Measurements from ENCODE around the gene TBC1D12.

The TBC1D12 gene

DNA sequence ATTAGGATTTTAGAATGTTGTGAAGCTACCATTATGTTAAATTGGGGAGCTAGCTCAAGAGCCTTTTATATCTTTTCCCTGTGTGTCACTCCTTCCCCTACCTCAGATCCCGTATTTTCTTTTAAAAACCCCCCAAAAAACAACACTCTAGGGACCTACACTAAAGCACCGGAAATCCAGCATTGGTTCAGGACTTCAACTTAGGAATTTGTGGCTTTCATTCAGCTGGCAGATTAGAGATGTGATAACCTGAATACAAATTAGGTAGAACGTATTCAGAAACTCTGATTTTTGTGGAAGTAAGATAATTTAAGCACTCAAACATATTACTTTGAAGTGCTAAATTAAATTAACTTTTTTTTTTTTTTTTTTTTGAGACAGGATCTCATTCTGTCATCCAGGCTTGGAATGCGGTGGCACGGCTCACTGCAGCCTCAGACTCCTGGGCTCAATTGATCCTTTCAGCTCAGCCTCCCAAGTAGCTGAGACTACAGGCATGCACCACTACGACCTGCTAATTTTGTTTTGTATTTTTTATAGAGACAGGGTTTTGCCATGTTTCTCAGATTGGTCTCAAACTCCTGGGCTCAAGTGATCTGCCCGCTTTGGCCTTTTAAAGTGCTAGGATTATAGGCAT, 6.8 kb downstream of the TBC1D12 start:
- DNase-seq = no peak

DNA sequence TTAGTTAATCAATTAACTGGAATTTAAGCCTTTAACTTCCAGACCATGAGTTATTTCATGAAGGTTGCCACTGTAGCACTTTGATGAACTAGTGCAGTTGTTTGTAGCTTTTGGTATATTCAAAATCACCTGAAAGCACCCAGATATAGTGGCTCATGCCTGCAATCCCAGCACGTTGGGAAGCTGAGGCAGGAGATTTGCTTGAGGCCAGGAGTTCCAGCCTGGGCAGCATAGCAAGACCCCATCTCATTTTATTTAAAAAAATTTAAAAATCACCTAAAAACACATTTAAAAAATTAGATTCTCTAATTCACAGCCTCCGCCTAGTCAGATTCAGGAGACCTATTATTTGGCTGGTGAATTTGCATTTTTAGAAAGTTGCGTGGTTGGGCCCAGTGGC, 9.0 kb downstream of the TBC1D12 start:
- no peak for DNase-seq

DNA sequence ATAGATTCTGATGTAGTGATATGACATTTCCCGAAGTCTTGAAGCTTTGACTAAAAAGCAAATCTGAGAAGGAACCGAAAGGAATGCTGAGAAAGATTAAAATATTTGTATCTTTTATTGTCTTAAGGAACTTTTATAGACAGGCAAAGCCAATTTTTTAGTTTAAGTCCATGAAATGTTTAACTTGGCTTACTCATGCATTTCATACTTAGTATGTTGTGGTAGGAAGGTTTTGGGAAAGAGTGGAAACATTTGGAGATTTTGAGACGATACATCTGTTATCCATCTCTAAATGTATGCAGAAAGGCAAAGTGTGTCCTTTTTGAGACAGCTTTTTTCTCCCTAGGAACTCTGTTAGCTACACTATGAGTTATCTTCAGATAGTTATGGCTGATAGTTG, 10.1 kb downstream of the TBC1D12 start:
- no peak for DNase-seq

DNA sequence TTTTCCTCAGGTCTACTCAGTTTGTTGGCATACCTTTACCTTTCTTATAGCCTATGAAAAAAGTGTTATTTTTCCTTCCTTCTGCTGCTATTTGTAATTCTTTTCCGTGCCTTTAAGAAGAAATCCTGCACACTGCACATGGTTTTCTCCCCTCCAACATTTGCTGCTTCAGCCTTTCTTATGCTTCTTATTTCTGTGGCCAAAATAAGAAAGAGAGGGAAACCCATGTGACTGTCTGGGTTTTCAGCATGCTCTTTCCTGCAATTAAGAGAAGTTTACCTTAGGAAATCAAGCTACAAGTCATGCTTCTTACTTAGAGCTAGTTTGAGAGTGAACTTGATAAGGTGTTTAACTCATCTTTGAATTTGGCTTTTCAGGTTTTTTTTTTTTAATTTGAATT, 11.0 kb downstream of the TBC1D12 start:
- no peak for DNase-seq

DNA sequence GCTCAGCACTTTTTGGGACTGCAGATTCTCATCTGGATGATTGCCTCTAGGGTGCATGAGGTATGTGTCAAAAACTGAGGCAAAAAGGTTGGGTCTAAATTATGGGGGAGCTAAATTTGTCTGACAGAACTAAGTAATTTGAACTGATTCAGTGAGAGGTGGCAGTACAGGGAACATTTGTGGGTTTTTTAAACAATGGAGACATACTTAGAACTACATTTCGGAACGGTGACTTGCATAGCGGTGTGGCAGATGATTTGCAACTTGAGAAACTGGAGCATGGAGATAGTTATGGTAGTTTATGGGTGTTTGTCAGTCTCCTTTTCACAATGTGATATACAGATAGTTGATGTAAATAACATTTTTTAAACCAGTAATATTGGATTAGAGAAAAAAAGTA, 14.6 kb downstream of the TBC1D12 start:
- DNase-seq = no peak

DNA sequence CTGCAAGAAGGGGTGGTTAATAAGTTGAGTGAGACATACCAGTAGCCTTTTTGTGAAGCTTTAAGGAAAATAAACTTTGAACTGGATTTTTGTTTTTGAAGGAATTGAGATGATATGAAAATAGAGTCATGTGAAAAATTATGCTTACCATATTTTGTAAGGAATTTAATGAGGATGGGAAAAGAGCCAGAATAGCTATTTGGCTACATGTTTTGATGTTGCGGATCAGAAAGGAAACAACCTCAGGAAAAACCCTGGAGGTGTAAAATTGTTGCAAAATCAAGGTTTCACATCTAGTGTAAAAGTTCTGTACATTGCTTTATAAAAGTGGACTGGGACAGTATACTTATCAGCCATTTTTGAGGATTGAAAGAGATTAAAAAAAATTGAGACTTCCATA, 15.0 kb downstream of the TBC1D12 start:
- no peak for DNase-seq

DNA sequence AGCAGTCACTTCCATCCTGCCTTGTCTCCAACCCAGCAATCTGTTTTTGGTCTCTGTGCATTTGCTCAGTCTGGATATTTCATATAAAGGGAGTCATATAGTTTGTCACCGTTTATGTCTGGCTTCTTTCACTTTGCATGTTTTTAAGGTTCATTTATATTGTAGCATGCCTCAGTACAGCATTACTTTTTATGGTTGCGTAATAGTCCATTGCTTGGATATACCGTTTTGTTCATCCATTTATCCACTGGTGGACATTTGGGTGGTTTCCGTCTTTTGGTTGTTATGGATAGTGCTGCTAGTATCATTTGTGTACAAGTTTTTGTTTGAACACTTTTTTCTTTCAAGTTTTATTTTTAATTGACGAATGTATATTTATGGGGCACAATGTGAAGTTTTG, 18.2 kb downstream of the TBC1D12 start:
- no peak for DNase-seq

DNA sequence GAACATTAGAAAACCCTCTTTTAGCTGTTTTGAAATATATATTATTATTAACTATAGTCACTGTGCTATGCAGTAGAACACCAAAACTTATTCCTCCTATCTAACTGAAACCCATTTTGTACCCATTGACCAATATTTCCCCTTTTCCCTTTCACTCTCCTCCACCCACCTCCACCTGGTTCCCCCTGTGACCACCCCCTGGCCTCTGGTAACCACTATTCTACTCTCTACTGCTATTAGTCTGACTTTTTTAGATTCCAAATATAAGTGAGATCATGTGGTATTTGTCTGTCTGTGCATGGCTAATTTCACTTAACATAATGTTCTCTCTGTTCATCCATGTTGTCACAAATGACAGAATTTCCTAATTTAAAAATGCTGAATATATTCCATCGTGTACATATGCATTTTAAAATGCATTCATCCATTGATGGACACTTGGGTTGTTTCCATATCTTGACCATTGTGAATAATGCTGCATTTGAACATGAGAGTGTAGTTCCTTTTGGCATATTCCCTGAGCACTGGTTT, 18.7 kb downstream of the TBC1D12 start:
- no peak for DNase-seq

DNA sequence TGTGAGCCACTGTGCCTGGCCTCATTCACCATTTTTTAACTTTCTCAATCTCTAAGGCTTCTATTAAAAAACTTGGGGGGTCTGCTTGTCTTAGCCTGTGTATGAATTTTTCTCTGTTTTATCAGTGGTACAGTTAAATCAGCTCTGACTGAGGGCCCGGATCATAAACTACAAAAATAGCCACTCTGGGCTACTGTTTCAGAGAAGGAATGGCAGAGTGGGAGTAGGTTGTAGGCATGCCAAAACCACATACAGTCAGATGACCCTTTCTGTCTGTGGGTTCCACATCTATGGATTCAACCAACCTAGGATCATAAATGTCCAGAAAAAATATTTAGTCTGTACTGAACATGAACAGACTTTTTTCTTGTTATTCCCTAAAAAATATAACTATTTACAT, 21.3 kb downstream of the TBC1D12 start:
- no peak for DNase-seq

DNA sequence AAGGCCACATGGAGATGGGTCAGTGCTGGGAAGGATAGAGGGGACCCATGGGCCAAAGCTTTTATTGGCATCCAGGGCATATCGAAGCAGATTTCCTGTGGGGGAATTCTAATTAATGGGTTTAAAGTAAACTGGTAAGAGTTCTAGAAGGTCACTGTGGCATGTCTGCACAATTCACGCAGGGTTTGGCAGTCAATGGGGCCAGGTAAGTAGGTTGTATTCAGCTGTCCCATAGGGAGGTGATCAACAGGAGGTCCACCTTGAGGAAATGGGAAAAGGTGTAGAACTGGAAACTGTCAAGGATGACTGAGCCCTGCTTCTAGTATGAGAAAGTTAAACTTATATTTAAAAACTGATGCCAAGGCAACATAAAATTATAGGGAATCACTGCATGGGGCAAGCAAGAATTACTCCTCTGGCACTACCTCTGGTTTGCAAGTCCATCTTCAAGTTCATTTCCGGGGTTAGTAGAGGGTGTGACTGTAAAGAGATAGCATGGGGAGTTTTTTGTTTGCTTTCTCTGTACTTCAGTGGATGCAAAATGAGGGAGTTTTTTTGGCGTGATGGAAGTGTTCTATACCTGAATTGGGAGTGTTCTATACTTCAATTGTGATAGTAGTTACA, 22.5 kb downstream of the TBC1D12 start:
- DNase-seq = no peak

DNA sequence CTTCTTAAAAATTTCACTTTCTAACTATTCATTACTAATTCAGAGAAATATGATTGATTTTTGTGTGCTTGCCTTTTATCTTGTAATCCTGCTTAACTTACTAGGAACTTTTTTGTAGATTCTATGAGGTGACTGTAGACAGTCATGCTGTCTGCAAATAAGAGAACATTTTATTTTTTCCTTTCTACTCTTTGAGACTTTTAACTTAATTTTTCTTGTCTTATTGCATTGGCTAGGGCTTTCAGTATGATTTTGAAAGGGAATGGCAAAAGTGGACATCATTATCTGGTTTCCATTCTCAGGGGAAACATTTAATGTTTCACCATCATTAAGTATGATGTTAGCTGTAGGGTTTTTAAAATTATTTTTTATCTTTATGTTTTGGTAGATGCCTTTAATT, 23.6 kb downstream of the TBC1D12 start:
- no peak for DNase-seq

DNA sequence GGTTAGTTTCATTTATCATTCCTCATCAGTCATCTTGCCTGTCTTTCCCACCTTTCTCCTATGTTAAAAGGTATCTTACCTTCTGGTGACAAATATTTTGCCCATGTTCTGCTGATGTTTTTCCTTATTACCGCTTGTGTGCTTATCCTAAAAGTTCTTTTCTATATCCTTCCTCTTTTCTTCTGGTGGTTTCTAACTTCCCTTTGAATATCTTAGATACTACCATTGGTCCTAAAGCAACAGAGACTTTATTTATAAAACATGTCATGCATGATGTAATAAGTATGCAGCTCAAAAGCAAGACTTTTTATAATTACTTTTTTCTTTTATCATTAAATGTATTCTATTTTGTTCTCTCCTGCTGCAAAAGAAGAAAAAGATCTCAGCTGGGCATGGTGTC, 24.8 kb downstream of the TBC1D12 start:
- no peak for DNase-seq

DNA sequence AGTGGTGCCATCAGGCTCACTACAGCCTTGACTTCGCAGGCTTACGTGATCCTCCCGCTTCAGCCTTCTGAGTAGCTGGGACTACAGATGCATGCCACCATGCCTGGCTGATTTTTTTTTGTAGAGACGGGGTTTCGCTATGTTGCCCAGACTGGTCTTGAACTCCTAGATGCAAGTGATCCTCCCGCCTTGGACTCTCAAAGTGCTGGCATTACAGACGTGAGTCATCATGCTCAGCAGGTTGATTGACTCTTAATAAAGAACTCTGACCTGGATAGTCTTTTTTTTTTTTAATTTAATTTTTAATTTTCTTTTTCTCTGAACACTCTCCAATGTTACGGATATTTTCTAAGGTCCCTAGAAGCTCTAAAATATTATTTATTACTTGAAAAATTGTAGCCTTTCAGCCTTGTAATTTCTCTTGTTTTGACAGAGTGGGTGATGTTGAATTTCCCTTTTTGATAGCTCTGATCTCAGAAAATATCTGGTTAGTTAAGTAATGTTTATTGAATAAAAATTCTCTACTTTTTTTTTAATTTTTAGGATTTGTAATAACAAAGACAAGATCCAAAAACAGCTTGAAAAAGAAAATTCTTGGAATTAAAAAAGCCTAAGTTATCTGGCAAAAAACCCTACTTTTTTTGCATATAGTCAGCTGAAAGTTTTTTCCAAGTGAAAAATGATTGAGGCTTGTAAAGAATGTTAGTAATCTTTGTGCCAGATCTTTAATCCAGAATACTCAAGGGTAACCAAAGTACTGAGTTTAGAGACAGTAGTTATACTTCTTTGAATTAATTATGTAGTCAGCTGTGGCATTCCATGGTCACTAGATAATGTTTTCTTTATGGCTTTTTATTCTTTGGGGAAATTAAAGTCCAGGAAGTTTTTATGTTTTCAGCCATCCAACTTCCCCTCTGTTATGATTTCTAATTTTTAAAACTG, 26.7 kb downstream of the TBC1D12 start:
- no peak for DNase-seq

DNA sequence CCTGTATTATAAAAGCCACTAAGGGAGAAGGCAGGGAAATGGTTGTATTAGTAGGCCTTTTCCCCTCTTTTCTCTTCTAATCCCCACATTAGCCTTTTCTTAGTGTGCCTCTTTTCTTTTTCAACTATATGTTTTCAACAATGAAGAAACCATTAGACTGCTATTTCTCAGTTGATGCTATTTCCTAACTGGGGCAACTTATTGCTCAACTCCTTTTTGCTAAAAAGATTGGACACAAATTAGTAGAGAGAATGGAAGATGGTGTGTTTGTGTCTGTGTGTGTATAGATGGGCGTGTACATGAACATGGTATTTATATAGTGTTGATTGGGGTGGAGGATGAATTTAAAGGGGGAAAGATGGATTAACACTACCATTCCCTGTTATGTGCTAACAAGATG, 28.4 kb downstream of the TBC1D12 start:
- DNase-seq = no peak

DNA sequence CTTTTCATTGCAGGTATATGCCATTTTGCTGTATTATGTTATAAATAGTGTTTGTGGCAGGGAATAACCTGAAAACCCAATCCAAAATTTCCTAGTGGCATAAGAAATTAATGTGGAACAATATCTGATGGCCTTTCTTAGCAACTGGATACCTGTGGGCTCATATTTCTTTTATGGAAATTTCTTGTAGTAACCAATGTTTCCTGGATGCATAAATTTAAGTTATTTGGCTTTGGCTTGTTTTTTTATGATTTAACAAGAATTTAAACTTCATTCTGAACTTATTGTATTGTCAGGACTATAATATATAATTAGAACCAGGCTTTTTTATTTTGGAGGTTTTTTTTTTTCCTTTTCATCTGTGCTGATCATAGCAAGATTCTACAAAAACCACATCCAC, 30.1 kb downstream of the TBC1D12 start:
- DNase-seq = no peak

DNA sequence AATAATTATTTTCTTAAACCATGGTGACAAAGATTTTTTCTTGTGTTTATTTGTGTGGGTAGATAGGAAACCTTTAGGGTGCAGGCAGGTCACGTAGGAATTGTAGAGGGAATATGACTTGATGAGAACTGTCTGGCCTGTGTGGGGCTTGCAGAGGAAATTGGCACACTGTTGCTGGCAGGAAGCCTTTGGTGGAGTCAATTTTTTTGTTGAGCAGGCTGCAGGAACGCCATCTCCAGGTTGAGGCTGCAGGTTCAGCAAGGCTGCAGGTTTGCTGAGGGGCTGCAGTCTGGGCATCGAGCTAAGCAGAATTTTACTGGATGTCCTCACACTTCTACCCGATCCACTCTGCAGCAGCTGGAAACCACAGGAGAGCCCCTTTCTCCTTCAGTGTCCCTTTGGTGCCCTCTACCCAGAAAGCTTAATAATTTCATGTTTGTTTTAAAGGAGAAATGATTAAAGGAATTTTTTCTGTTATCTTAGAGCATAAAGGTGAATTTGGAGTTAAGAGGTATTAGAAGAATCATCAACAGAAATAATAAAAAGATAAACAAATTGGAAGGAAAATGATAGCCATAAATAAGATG, 37.0 kb downstream of the TBC1D12 start:
- DNase-seq = no peak

DNA sequence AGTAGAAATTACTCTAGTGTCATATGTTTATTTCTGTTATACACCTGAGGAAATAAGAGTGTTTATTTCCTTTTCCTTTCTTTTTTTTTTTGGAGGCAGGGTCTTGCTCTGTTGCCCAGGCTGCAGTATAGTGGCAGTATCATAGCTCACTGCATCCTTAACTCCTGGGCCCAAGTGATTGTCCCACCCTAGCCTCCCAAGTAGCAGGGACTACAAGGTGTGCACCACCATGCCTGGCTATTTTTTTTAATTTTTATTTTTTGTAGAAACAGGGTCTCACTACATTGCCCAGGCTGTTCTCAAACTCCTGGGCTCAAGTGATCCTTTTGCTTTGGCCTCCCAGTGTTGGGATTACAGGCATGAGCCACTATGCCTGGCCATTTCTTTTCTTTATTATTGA, 37.8 kb downstream of the TBC1D12 start:
- no peak for DNase-seq

DNA sequence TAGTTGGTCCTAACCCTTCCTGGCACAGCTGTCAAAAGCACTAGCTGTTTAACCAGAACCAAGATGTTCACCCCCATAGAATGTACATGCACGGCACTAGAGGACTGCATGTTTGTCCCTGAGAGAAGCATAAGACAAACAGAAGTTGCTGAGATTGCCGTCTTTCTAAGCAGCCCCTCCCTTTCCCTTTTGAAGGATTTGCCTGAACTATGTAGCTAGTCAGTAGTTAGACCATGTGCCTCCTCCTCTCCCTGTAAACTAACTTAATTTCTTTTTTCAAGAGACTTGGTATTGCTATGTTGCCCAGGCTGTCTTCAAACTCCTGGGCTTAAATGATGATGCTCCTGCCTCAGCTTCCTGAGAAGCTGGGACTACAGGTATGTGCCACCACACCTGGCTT, 40.7 kb downstream of the TBC1D12 start:
- no peak for DNase-seq

DNA sequence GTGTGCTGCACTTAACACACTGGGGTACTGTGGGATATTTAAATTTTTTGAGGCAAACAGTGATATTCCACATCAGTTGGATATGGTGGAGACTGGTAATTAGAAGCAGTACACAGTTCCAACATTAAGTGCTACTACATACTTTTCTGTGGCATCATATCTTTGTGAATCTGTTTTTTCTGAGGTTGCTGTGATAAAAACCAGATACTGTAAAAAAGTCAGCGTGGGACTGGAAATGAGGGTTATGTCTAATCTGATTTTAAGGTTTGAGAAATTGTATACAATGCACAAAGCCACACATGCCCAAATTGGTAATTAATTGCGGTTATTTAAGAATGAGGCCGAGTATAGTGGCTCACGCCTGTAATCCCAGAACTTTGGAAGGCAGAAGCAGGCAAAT, 41.2 kb downstream of the TBC1D12 start:
- DNase-seq = no peak

DNA sequence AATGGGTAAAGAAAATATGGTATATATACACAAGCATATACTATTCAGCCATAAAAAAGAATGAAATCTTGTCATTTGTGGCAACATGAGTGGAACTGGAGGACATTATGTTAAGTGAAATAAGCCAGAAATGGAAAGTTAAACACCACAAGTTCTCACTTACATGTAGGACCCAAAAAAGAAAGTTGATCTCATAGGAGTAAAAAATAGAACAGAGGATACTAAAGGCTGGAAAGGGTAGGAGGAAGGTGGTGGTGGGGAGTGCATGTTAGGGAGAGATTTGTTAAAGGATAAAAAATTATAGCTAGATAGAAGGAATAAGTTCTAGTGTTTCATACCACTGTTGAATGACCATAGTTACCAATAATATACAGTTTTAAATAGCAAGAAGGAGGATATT, 48.4 kb downstream of the TBC1D12 start:
- no peak for DNase-seq

DNA sequence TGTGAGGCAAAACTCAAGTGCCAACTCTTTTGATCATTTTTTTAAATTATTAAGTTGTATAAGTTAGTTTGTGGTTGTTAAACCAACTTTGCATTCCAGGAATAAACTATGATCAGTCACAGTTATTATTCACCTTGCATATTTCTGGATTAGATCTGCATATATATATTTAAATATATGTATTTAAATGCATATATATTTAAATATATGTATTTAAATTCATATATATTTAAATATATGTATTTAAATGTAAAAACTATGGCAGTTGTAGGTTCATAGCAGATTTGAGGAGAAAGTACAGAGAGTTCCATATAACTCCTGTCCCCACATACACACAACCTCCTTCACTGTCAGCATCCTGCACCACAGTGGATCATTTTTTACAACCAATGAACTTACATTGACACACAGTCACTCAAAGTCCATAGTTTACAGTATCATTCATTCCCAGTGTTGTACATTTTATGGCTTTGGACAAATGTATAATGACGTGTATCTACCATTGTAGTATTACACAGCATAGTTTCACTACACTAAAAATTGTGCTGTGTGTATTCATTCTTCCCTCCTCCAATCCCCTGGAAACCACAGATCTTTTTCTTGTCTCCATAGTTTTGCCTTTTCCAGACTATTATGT, 49.7 kb downstream of the TBC1D12 start:
- DNase-seq = no peak

DNA sequence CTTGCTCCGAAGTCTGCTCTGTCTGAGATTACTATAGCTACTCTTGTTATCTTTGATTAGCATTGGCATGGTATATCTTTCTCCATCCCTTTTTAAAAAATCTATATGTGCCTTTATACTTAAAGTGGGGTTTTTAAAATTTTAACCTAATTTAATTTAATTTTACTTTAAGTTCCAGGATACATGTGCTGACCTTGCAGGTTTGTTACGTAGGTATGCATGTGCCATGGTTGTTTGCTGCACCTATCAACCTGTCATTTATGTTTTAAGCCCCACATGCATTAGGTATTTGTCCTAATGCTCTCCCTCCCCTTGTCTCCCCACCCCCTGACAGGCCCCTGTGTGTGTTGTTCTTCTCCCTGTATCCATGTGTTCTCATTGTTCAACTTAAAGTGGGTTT, 54.6 kb downstream of the TBC1D12 start:
- DNase-seq = no peak

DNA sequence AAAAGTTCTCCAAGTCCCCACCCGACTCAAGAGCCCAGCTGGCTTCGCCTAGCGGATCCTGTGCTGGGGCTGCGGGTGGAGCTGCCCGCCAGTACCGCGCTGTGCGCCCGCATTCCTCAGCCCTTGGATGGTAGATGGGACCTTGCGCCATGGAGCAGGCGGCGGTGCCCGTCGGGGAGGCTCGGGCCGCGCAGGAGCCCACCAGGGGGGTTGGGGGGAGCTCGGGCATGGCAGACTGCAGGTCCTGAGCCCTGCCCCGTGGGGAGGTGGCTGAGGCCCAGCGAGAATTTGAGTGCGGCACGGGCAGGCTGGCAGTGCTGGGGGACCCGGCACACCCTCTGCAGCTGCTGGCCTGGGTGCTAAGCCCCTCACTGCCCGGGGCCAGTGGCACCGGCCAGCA, 57.0 kb downstream of the TBC1D12 start:
- DNase-seq = no peak
